GM10266 (cell line): ENCODE results near the gene UNC5B.

Experiments used
- DNase-seq: peaks from one replicate; pipeline ENCODE4 v3.0.0; 2012; ENCODE audit errors: extremely low spot score
- TF ChIP-seq, protein P1 (sequence below): IDR thresholded peaks from 2 replicates; pipeline ENCODE4 v1.5.1; 2012; ENCODE audit warnings: mild to moderate bottlenecking, low read depth; ENCODE audit not compliant: control insufficient read depth, insufficient read depth; ENCODE audit errors: missing control alignments

Gene UNC5B

DNA sequence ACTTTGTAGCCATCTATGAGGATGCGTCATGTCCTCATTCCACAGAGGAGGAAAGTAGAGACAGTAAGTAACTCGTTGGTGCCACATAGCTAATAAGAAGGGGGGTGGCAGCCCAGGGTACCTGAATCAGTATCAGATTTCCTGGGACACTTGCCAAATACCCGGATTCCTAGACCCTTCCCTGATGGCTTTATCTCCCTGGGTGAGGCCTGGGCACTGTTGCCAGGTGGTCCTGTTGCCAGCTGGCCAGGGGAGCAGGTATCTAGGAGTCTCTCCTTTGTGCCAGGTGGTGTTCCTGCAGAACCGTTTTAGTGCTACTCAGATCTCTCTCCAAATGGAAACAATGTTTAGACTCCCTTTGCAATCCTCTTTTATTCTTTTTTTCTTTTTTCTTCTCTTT lies 119.4 kb downstream of the UNC5B start:
- TF ChIP-seq, protein P1, sequence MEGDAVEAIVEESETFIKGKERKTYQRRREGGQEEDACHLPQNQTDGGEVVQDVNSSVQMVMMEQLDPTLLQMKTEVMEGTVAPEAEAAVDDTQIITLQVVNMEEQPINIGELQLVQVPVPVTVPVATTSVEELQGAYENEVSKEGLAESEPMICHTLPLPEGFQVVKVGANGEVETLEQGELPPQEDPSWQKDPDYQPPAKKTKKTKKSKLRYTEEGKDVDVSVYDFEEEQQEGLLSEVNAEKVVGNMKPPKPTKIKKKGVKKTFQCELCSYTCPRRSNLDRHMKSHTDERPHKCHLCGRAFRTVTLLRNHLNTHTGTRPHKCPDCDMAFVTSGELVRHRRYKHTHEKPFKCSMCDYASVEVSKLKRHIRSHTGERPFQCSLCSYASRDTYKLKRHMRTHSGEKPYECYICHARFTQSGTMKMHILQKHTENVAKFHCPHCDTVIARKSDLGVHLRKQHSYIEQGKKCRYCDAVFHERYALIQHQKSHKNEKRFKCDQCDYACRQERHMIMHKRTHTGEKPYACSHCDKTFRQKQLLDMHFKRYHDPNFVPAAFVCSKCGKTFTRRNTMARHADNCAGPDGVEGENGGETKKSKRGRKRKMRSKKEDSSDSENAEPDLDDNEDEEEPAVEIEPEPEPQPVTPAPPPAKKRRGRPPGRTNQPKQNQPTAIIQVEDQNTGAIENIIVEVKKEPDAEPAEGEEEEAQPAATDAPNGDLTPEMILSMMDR: no peak
- DNase-seq: no peak

DNA sequence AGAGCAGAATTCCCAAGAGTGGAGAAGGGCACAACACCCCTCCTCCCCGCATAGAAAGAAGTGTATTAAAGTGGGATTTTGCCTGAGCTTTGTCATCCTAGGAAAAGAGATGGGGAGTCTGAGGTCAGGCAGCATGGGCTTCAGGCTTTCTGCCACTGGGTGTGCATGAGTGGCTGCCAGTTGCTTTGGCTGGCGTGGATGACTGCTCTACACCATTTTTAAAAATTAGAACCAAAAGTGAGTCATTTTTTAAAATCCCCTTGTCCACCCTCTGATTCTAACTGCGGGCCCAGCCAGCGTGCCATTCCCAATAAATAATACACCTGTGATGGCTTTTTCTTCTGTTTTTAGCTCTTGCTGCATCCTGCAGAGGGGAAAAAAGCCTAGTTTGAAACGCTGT lies 120.1 kb downstream of the UNC5B start:
- no peak for DNase-seq
- TF ChIP-seq, protein P1: no peak

DNA sequence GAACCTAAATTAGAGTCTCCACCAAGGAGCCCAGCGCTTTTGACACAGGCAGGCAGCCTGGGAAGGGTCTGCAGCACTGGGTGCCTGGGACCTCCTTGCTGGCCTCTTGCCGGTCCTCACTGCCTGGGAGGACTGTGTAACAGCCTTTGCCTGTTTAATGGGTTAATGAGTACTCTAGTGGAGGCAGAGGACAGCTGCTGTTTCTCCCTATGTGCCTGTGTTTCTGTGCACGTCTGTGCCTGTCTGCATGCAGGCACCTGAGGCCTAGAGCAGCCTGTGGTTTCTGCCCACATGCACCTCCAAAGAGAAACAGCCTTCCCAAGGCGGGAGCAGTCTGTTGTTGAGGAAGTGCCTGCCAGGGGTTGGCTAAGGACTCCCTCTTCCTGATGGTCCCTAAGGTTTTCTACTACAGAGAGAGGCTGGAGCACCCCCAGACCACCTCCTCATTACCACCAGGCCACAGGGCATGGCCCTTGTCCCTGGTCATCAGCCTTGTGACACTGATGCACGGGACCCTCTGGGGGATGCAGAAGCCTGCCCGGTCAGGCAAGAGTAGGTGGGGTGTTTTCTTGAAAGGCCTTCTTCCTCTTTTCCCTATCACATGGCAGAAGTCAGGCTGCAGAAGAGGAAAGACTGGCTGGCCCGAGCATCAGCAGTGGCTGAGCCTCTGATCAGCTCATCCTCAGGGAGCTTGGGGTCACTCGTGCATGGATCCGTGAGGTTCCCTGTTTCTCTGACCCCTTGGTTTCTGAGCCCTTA lies 120.9 kb downstream of the UNC5B start:
- TF ChIP-seq, protein P1: no peak
- DNase-seq: no peak

DNA sequence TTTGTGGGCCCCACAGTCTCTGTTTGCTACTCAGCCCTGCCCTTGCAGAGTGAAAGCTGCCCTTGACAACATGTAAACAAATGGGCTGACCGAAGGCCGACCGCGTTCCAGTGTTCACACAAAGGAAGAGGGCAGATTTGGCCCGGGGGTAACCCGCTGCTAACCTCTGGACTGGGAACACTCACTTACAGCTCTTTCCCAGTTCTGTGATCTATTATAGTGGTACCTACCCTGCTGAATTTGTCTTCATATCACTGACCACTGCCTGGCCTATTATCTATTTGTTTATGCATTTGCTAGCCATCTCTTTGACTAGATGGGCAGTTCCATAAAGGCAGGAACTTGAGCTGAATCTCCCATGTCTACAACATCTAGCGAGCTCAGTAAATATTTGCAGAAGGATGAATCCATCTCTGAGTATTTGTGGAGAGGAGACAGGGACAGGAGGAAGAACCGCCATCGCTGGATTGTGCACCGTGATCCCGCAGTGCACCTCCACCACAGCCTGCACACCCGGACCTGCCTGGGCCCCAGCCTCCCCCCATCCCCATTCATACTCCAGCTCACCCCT lies 121.9 kb downstream of the UNC5B start:
- no peak for DNase-seq
- TF ChIP-seq, protein P1: no peak

DNA sequence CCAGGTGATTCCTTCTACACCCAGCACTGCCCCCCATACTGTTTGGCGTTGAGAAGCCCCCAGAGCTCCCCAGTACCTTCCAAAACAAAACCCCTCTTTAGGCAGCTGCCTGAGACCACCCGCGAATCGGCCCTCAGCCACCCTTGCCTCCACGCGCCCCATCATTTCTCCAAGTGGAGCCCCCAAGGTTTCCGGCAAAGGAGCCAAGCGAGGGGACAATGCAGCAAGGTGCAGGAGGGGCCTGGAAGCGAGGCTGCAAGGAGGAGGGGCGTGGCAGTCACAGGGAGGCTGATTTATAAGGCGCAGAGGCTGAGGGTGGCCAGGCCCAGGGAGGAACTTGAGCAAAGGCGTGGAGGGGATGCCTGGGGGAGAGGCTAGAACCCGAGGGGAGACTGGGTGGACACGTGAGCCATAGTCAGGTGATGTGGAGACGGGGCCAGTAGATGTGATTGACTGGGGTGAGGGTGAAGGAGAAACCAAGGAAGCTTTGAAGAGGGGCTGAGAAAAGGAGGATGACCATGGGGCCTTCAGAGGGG lies 122.9 kb downstream of the UNC5B start:
- TF ChIP-seq, protein P1: no peak

DNA sequence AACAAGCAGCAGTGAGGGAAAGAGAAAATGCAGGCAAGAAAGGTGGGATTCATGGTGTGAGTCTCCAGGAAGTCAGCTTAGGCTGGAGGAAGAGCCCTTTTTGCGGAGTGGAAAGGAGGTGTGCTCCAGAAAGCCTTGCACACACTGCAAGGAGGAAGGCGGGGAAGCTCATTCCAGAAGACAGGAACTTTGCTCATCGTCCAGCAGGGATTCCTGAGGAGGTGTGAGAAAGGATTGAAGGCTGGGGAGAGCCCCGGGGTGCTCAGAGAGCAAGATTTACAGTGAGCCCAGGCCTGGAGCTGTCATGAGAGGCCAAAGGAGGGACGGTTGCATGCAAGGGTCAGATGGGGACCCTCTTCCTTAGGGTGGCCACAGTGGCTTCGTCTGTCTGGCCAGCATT lies 124.3 kb downstream of the UNC5B start:
- DNase-seq: no peak

More for the DNA sequence above, 122.9 kb downstream of the UNC5B start:
- DNase-seq: no peak

More for the DNA sequence above, 124.3 kb downstream of the UNC5B start:
- TF ChIP-seq, protein P1: no peak
